Erythroblast (primary cell): Measurements from ENCODE around the gene FIBP.

Experiments
- GATA1 ChIP-seq: IDR thresholded peaks from 2 replicates; pipeline ENCODE4 v1.6.1; 2011; ENCODE audit warnings: low read depth, mild to moderate bottlenecking, control low read depth, low read length, moderate library complexity
- POLR2A ChIP-seq: IDR thresholded peaks from 2 replicates; pipeline ENCODE4 v1.6.1; 2011; ENCODE audit warnings: mild to moderate bottlenecking, low read length

GRCh38 chr11:65834202-65834601 lies 54.1 kb downstream of the FIBP start:
- TF ChIP-seq POLR2A (no peak), GATA1 (no peak)
